NCI-H128 (cell line): ENCODE measurements around the gene PSEN2.
"Not testable (repeated sequence)": the region's sequence is repeated elsewhere in the genome, so short reads cannot be mapped to it uniquely, and the experiment has no call there.

ENCODE experiments used
- DNase-seq: peaks from one replicate; lab custom pipeline; 2025; ENCODE audit not compliant: unreplicated experiment; lab: John Stamatoyannopoulos, UW

The PSEN2 gene

DNA sequence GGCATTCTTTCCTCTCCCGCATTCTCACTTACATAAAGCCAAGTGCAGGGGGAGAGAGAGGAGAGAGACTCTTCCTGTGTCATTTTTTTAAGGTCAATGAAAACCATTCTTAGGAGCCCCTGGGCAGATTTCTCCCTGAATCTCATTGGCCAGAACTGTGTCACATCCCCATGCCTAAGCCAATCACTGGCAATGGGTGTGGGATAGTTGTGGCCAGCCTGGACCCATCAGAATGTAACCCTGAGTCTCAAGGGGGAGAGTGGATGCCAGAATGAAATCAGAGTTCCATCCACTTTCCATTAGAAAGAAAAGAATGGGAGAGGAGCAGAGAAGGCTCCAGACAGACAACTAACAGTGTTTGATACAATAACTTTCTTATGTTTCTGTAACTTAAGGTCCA, 38.5 kb downstream of the PSEN2 start:
- no peak for DNase-seq

DNA sequence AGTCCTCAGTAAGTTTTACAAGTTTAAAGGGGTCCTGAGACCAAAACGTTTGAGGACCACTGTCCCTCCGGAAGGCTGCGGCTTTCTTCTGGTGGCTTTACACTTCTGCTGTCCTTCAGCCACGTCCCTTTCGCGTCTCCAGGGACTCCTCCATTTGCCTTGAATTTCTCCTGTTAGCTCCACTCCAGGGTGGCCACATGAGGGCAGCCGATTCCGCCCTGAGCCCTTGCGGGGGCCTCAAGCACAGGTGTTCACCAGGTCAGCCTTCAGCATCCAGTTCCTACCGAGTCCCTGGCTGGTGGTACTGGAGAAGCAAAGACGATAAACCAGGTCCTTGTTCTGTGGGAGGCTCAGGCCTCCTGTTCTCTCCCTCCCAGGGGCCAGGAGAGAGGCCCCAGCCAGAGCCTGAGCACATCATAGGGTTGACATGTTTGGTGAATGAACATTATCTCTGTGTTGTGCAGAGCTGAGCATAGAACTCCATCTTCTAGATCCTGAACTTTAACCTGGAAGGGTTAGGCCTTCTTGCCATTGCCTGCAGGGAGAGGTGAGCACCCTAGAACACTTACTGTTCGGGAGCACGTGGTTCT, 42.3 kb downstream of the PSEN2 start:
- peak; percentile 14 for DNase-seq

DNA sequence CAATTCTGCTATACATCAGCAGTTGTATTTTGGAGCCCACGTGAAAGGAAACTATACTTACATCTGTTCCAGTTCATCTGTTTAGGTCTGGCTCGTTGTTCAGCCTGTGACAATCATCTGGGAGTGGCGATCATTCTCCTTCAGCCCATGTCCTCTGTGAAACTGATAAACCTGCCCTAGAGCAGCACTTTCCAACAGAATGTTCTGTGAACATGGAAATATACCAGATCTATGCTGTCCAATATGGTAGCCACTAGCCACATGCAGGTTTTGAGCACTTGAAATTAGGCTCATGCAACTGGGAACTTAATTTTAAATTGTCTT, 45.2 kb downstream of the PSEN2 start:
- no peak for DNase-seq

DNA sequence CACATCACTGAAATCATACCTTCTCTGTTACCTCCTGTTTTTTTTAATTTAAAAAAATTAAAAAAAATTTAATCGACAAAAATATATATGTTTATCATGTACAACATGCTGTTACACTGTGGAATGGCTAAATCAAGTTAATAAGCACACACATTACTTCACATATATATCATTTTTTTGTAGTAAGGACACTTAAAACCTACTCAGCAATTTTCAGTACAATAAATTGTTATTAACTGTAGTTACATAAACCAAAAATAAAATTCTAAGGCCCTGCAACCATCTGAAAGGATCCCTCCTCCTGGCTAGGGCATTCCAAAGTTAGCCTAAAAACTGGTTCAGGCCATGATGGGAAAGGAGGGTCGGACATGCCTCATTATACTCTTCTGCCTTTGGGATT, 46.1 kb downstream of the PSEN2 start:
- DNase-seq: no peak

DNA sequence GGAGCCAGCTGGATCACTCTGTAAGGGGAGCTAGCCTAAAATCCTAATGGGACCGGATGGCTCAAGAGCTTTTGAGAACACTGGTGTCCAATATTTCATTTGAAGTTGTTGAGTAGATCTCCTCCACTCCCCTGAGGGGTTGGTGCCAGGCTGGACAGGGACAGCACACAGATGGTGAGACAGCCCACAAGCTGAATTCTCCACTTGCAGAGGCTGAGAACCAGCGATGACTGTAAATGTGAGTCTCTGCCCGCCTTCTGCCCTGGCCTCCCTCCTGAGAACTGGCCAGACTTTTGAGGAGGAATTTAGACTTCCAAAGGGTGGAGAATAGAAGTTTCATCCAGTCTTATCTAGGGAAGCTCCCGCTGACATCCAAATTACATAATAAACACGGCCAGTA, 49.2 kb downstream of the PSEN2 start:
- DNase-seq: no peak

DNA sequence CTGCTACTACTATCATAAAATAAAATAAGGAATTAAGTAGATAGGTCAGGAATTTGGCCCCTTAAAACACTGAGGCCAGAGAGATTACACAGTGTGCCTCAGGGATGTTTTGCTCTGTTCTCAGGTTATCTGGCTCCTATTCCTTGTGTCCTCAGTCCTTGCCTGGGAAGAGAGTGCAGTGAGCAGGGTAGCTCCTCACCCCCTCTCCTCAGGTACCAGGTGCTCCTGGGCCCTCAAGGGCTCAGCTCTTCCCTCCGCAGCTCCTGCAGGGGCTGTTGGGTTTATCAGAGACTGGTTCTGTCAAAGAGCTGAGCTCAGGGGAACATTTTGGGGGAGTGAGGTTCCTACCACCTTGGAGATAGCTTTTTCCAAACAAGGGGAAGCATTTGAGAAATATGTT, 49.6 kb downstream of the PSEN2 start:
- no peak for DNase-seq

DNA sequence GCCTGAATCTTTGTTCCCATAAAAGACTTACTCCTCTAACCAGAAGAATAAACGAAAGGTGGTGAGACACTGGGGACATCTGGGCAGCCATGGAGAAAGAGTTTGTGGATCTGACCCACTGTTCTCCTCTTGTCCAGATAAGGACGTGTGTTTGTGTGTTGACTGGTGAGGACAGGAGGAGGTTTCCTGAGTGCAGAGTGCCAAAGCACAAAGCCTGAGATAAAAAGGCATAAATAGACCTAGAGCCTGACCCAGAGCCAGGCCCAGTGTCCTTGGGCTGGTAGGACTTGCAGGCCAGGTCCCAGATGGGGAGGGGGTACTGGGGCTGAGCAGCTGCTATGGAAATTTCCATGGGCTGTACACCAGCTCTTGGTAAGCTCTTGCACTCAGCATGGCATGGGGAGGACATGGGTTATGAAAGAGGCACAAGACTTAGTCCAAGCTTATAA, 50.1 kb downstream of the PSEN2 start:
- no peak for DNase-seq

DNA sequence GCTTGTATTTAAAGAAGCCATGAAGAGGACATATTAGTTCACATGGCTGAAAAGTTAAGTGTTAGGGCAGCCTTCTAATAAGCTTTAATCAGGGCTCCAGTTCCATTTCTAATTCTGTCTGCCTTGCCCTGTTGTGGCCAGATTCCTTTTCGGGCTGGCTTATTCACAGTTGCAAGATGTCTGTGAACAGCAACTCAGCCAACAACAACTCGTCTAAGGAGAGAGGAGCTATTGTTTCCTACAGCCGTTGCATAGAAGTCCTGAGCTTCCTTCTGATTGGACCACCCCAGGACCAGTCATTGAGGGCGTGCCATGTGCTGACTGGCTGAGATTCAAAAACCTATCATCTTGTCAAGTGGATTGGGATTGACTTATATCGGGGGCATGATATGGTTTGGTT, 51.1 kb downstream of the PSEN2 start:
- DNase-seq: no peak

DNA sequence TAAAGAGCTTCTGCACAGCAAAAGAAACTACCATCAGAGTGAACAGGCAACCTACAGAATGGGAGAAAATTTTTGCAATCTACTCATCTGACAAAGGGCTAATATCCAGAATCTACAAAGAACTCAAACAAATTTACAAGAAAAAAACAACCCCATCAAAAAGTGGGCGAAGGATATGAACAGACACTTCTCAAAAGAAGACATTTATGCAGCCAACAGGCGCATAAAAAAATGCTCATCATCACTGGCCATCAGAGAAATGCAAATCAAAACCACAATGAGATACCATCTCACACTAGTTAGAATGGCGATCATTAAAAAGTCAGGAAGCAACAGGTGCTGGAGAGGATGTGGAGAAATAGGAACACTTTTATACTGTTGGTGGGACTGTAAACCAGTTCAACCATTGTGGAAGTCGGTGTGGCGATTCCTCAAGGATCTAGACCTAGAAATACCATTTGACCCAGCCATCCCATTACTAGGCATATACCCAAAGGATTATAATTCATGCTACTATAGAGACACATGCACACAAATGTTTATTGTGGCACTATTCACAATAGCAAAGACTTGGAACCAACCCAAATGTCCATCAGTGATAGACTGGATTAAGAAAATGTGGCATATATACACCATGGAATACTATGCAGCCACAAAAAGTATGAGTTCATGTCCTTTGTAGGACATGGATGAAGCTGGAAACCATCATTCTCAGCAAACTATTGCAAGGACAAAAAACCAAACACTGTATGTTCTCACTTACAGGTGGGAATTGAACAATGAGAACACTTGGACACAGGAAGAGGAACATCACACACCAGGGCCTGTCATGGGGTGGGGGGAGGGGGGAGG, 59.1 kb downstream of the PSEN2 start:
- DNase-seq: not testable (repeated sequence)

DNA sequence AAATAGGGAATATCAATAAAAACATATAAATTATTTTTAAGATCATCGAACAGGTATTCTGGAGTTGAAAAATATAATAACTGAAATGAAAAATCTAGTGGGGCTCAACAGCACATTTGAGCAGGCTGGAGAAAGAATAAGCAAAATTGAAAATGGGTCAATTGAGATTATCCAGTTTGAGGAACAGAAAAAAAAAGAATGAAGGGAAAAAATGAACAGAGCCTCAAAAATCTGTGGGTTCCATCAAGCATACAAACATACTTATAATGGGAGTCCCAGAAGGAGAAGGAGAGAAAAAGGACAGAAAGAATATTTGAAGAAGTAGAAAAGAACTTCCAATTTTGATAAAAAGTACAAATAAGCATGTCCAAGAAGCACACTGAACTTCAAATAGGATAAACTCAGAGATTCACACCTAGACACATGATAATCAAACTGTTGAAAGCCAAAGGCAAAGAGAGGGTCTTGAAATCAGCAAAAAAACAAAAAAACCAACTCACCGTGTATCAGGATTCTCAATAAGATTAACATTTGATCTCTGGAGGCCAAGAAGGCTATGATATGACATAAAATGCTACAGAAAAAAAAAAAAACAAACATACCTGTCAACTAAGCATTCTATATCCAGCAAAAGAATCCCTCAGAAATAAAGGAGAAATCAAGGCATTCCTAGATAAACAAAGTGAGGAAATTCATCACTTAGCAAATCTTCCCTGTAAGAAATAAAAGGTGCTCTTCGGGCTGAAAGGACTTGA, 64.2 kb downstream of the PSEN2 start:
- no peak for DNase-seq

DNA sequence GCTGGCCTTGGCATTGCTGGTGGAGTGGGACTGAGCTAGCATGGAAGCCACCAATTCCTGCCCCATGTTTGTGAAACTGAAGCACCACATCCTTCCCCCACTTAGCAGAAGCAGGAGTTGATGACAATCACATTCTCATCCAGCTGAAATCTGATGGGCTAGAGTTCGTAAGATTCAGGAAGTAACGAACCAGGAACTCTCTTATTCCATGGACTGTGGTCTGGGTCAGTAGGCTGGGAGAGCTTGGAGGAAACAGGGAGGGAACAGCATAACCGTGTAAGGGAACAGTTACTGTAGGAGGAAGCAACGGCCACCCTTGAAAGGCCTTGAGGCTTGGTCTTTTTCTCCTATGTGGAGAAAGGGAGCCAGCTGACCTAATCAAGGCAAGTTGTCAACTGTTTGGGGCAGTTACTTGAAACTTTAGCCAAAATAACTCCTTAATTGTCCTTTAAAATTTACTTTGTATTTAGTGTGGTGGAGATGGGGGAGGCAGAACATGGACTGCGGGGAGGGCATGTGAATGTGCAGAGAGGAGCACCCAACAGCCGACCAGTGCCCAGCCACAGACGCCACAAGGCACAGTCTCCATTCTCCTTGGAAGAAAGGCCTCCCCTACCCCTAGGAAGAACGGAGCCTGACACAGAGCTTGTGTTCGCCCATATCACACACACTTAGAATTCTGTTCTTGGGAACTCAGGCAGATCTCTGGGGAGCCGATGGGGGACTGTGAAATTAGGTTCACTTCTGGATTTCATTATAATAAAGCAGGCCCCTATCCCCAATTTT, 67.7 kb downstream of the PSEN2 start:
- no peak for DNase-seq

DNA sequence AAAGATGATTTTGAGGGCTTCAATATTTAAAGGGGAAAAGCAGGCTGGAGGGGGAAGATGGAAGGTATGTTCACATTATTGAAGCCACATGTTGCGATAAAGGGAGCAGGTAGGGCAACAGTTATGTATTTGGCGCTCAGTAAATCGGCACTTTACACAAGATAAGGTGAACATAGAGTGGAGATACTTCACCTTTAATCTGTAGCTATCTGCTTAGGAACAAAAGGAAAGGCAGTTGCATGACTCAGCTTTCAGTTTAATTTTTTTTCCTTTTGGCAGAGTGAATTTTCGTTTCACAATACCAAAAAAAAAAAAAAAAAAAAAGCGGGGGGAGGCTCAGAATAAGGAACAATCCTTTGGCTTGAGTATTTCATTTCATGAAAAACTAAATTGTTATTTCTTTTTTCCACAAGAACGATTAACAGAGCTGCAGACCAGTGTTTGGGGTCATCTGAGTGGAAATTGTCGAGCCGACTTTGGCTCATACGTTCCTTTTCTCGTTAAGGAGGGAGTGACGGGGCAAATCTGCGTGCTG, 68.6 kb downstream of the PSEN2 start:
- DNase-seq: no peak

DNA sequence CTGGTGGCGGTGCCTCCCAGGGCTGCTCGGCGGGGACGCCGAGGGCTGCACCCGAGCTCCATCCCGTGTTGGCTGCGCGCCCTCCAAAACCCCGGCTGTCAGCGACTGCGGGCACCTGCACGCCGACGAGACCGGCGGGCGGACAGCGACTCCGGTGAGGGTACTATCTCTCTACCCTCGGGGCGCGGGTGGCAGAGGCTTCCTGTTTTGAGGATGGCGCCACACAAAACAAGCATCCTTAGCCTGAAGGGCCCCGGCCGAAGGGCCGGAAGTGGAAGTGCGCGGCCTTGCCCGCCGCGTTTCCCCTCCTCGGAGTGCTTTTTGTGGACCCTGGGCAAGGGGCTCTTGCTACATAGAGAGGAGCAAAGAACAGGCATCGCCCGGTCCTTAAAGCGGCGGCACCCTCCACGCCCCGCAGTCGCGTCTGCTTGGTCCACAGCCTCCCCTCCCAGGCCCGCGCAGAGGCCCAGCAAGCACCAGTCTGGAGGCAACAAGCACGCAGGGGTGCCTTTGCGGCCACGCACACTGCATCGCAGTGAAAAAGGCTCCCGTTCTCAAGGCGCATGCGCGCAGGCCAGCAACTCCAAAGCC, 69.1 kb downstream of the PSEN2 start:
- DNase-seq: peak; percentile 58

DNA sequence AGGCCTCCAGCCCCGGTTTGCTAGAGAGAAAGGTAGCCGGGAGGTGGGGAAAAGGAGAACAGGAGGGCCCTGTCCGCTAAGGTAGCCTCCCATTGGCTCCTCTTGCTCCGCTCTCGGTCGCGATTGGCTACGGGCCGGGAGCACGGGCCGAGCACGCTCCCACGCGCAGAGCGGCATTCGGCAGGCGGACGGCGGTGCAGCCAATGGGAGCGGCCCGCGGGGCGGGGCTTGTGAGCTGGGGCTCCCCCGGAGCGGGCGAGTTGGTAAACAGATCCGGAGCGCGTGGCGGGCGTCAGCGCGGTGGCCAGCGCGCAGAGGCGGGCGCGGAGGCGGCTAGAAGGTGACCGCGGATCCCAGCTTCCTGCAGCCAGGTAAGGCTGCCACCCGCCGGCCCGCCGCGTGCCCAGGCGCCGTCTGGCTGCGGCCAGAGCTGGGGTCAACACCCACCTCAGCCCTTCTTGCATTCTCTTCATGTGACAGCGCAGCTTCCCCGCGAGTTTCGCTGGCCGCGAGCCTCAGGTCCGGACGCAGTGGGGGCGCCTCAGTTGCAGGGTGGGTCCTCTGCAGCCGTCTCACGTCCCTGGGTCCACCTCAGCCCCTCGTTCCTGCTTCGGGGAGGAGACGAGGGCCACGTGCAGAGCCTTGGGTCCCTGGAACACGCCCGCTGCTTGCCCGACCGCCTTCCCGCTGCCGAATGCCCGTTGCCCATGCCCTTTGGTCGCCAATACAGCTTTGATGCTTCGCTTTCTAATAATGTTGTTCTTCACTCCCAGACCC, 69.8 kb downstream of the PSEN2 start, which contains the start of gene COQ8A:
Gene COQ8A (plus strand): TSS at position 266 of the 777 bp plus-strand sequence. CDS start 21,092 bp downstream, outside the sequence.
- DNase-seq: peak; percentile 100

DNA sequence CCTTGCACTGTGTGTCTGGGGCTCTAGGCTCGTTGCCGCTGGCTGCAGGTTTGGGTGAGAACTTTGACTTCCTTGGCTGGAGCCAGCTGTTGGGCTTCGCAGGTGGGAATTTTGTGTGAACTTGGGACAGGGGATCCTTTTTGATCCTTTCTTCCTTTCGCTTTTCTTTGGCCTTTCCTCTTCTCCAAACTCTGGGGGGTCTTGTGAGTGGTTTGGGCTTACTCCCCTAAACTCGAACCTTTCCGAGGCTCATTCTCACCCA, 70.3 kb downstream of the PSEN2 start:
- DNase-seq: no peak

DNA sequence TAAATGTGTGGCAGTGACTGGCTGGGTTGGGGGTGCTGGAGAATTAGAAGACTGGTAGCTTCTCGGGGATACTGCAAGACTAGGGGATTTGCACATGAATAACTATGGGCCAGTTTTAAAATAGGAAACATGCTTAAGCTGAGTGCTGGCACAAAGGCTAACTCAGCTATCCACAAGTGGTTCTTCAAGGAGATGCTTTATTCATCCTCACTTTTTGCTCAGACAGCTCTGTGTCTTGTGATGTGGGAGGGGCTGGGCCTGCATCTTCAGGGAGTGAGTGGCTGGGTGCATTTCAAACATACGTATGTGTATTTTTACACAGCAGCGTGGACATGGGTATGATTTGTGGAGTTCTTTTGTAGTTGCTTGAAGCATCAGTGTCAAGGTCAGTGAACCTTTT, 72.0 kb downstream of the PSEN2 start:
- no peak for DNase-seq

DNA sequence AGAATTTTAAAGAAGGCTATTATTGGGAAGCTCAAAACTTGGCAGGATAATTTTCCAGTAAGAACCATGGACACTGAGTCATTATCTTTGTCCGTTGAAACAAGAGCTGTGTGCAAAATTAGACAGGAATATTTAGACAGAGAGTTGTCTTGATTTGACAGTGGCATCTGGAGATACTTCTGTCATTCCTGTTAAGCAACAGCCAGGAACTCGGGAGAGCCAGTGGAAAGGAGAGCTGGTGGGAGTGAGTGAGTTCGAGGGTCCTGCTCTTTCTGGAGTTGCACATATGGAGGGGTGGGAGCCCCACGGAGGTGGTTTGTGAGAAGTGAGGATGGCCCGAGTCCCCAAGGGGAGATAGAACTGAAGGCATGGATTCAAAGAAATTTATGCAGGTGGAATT, 72.7 kb downstream of the PSEN2 start:
- no peak for DNase-seq

DNA sequence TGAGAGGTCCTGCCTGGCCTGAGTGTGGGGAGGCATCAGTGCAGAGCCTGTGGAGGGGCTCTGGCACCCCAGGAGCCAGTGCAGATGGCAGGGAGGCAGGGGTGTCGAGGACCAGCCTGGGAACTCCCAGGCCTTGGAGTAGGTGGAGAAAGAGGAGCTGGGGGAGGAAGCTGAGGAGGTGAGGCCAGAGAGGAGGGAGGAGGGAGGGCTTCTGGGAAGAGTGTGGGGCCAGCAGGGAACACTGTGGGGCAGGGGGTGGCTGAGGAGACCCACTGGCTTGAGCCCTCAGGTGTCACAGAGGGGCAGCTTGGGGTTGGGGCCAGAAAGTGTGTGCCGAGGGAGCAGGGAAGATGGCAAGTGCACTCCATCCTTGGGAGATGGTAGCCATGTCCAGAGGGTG, 73.5 kb downstream of the PSEN2 start:
- no peak for DNase-seq

DNA sequence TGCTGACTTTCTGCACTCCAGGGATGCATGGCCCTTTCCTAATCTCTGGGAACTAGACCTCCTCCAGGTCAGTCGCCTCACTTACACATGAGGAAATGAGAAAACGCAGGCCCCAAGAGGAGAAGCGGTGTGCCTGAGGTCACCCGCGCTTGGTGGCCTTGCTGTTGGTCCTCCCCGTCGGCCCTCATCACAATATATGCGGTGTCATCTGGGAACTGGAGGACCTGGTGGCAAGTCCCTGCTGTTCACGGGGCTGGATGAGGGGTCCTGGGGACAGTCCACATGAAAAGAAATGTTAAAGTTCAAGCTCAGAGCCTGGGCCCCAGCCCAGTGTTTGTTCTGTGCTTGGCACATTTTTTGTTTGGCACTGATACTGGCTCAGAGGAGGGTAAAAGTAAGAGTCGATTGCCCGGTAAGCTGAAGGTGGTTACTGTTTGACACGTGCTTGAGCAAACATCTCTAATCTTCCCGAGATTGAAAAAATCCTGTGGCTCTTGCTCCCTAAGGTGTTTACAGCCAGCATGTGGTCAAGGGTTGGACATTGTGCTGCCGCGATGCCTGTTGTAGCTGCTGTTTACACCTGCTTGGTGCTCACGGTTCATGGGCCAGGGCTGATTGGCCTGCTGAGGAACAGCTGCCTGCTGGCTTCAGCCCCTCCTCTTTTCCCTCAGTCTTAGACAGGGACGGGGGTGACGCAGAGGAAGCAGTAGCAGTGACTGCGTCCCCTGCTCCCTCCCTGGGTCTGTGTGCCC, 74.9 kb downstream of the PSEN2 start:
- no peak for DNase-seq
